ENCODE measurements around the gene ERRFI1. TPM values are rescaled to one million over a fixed set of nuclear protein-coding genes. Genes with fewer than 3 reads are reported as not detected.

Gene ERRFI1
- total RNA-seq, 1 donor from 2014 or later: 120 TPM

- TF ChIP-seq CTCF (conservative IDR thresholded peaks at IDR 0.05; ENCODE audit: low read depth, low read length): no peak
- no peak overlapping the region for H3K4me3 ChIP-seq (ENCODE audit: low read depth, low read length)
- DNase-seq (ENCODE audit: low read depth): no peak
These were observed 16.0 kb upstream of the ERRFI1 start for GRCh38 chr1:8042134-8042533.

- no peak for TF ChIP-seq CTCF (conservative IDR thresholded peaks at IDR 0.05; ENCODE audit: low read depth, low read length)
- peak; percentile 90 for DNase-seq (ENCODE audit: low read depth)
- H3K4me3 ChIP-seq (ENCODE audit: low read depth, low read length): no peak overlapping the region
These were observed 14.5 kb upstream of the ERRFI1 start for GRCh38 chr1:8040586-8040985.

- TF ChIP-seq CTCF (conservative IDR thresholded peaks at IDR 0.05; ENCODE audit: low read depth, low read length): no peak
- H3K4me3 ChIP-seq (ENCODE audit: low read depth, low read length): no peak overlapping the region
- no peak for DNase-seq (ENCODE audit: low read depth)
These were observed 13.0 kb upstream of the ERRFI1 start for GRCh38 chr1:8039071-8039470.

- H3K4me3 ChIP-seq (ENCODE audit: low read depth, low read length): no peak overlapping the region
- no peak for DNase-seq (ENCODE audit: low read depth)
- TF ChIP-seq CTCF (conservative IDR thresholded peaks at IDR 0.05; ENCODE audit: low read depth, low read length): no peak
These were observed 9.2 kb upstream of the ERRFI1 start for GRCh38 chr1:8035289-8035688.

GRCh38 chr1:8033322-8033721 is 7.2 kb upstream of the ERRFI1 start:
- DNase-seq (ENCODE audit: low read depth): no peak
- H3K4me3 ChIP-seq (ENCODE audit: low read depth, low read length): no peak overlapping the region
- TF ChIP-seq CTCF (conservative IDR thresholded peaks at IDR 0.05; ENCODE audit: low read depth, low read length): no peak

GRCh38 chr1:8032366-8032910 is 6.3 kb upstream of the ERRFI1 start:
- TF ChIP-seq CTCF (conservative IDR thresholded peaks at IDR 0.05; ENCODE audit: low read depth, low read length): no peak
- no peak overlapping the region for H3K4me3 ChIP-seq (ENCODE audit: low read depth, low read length)
- no peak for DNase-seq (ENCODE audit: low read depth)

- peak; percentile 71 for TF ChIP-seq CTCF (conservative IDR thresholded peaks at IDR 0.05; ENCODE audit: low read depth, low read length)
- no peak overlapping the region for H3K4me3 ChIP-seq (ENCODE audit: low read depth, low read length)
- DNase-seq (ENCODE audit: low read depth): no peak
These were observed 5.2 kb upstream of the ERRFI1 start for GRCh38 chr1:8031176-8031785.
